WTC11 (cell line): ENCODE measurements around the gene FAM43A. TPM values are rescaled to one million over a fixed set of nuclear protein-coding genes. Genes with fewer than 3 reads are reported as not detected.

Source experiments
- CREB1 ChIP-seq: sonication (generic); formaldehyde crosslinking; IDR thresholded peaks from 2 replicates; pipeline ENCODE4 v1.8.0; 2023; ENCODE audit warnings: mild to moderate bottlenecking, missing genetic modification reagents
- CREM ChIP-seq: sonication (generic); formaldehyde crosslinking; IDR thresholded peaks from 2 replicates; pipeline ENCODE4 v1.8.1; 2022; ENCODE audit warnings: mild to moderate bottlenecking, missing genetic modification reagents, moderate library complexity
- ESRRA ChIP-seq: sonication (generic); formaldehyde crosslinking; IDR thresholded peaks from 2 replicates; pipeline ENCODE4 v1.8.1; 2022; ENCODE audit warnings: mild to moderate bottlenecking, missing genetic modification reagents, borderline replicate concordance
- FOXP4 ChIP-seq: sonication (generic); formaldehyde crosslinking; IDR thresholded peaks from 2 replicates; pipeline ENCODE4 v1.8.0; 2022; ENCODE audit warnings: mild to moderate bottlenecking, missing genetic modification reagents
- PRDM15 ChIP-seq: sonication (generic); formaldehyde crosslinking; IDR thresholded peaks from 2 replicates; pipeline ENCODE4 v1.8.0; 2022; ENCODE audit warnings: missing genetic modification reagents
- PREB ChIP-seq: sonication (generic); formaldehyde crosslinking; IDR thresholded peaks from 2 replicates; pipeline ENCODE4 v1.8.1; 2022; ENCODE audit warnings: mild to moderate bottlenecking, missing genetic modification reagents, moderate library complexity, borderline replicate concordance
- PRRX2 ChIP-seq: fragments of 250-450 bp; sonication (Bioruptor Pico); IDR thresholded peaks from 2 replicates; pipeline ENCODE4 v1.8.0; 2021; ENCODE audit warnings: mild to moderate bottlenecking
- RELA ChIP-seq: sonication (generic); formaldehyde crosslinking; IDR thresholded peaks from 2 replicates; pipeline ENCODE4 v1.8.1; 2022; ENCODE audit warnings: missing genetic modification reagents, mild to moderate bottlenecking, borderline replicate concordance
- RORB ChIP-seq: fragments of 250-450 bp; sonication (Bioruptor Pico); IDR thresholded peaks from 2 replicates; pipeline ENCODE4 v1.9.0; 2021; ENCODE audit warnings: mild to moderate bottlenecking
- SOX15 ChIP-seq: fragments of 250-450 bp; sonication (Bioruptor Pico); IDR thresholded peaks from 2 replicates; pipeline ENCODE4 v1.9.0; 2021; ENCODE audit warnings: mild to moderate bottlenecking
- SP1 ChIP-seq: sonication (generic); formaldehyde crosslinking; conservative IDR thresholded peaks from 2 replicates; pipeline ENCODE4 v1.8.1; 2022; ENCODE audit warnings: missing genetic modification reagents
- TCF7 ChIP-seq: sonication (generic); formaldehyde crosslinking; IDR thresholded peaks from 2 replicates; pipeline ENCODE4 v1.8.0; 2022; ENCODE audit warnings: mild to moderate bottlenecking, low read depth, missing genetic modification reagents, moderate library complexity
- TP53 ChIP-seq: sonication (generic); formaldehyde crosslinking; IDR thresholded peaks from 2 replicates; pipeline ENCODE4 v1.8.1; 2023; ENCODE audit warnings: mild to moderate bottlenecking, missing genetic modification reagents
- ZNF232 ChIP-seq: sonication (generic); formaldehyde crosslinking; IDR thresholded peaks from 2 replicates; pipeline ENCODE4 v1.8.0; 2022; ENCODE audit warnings: mild to moderate bottlenecking, missing genetic modification reagents
- ZNF425 ChIP-seq: fragments of 250-450 bp; sonication (Bioruptor Pico); conservative IDR thresholded peaks from 2 replicates; pipeline ENCODE4 v1.9.0; 2021; ENCODE audit warnings: mild to moderate bottlenecking
- ZNF671 ChIP-seq: fragments of 250-450 bp; sonication (Bioruptor Pico); IDR thresholded peaks from 2 replicates; pipeline ENCODE4 v1.8.0; 2021; ENCODE audit warnings: mild to moderate bottlenecking
- total RNA-seq: library from RNA; stranded (reverse); gene quantifications from 3 replicates; pipeline ENCODE4 v1.2.3, GENCODE V29; 2021
- TF ChIP-seq, protein P1 (sequence below): fragments of 250-450 bp; sonication (Bioruptor Pico); IDR thresholded peaks from 2 replicates; pipeline ENCODE4 v1.9.0; 2021; ENCODE audit warnings: moderate library complexity, mild to moderate bottlenecking, inconsistent platforms, borderline replicate concordance
- TF ChIP-seq, protein P2 (sequence below): fragments of 250-450 bp; sonication (Bioruptor Pico); IDR thresholded peaks from 2 replicates; pipeline ENCODE4 v1.9.0; 2021; ENCODE audit warnings: mild to moderate bottlenecking

FAM43A gene
- total RNA-seq, 1 experiment from 2014 or later, result 2.6 TPM

DNA sequence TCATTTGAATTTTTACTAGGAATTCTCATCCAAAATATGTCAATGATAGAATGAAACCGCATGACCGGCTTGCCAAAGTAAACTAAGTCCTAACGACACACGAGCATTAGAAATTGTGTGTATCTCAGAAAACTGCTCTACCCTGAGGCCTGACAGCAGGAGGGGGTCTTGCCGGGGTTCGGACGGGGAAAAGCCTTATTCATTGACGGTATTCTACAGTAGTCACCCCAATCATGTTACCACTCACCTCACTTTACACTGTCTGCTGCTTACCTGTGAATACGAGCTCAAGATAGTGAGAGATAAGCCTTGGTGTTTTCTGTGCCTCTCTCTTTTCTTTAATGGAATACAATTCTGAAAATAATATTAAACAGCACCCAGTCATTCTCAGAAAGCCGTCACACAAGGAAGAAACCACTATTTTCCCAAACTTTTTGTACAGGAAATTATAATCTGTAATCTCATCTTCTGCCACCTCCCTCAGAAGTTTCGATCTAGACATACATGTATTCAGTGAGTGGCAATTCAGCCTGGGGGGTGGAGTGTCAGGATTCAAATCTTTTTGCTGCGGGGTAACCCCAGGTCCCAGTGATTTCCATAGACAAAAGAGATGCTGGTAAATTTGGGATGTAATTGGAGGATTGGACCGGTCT is 492 bp upstream of the FAM43A start (continued):
- TF ChIP-seq ZNF425 (CRISPR knock-in tag) (no peak), ESRRA (CRISPR knock-in tag) (no peak), PRDM15 (CRISPR knock-in tag) (no peak), CREB1 (no peak), CREM (no peak), ZNF671 (CRISPR knock-in tag) (no peak), TP53 (CRISPR knock-in tag) (no peak), SP1 (CRISPR knock-in tag) (no peak), ZNF232 (CRISPR knock-in tag) (no peak), PREB (no peak), PRRX2 (no peak), RORB (CRISPR knock-in tag) (no peak), FOXP4 (CRISPR knock-in tag) (no peak), TCF7 (CRISPR knock-in tag) (no peak), SOX15 (no peak), RELA (no peak)
- TF ChIP-seq, protein P1, sequence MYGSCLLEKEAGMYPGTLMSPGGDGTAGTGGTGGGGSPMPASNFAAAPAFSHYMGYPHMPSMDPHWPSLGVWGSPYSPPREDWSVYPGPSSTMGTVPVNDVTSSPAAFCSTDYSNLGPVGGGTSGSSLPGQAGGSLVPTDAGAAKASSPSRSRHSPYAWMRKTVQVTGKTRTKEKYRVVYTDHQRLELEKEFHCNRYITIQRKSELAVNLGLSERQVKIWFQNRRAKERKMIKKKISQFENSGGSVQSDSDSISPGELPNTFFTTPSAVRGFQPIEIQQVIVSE (CRISPR knock-in tag), result no peak
- TF ChIP-seq, protein P2, sequence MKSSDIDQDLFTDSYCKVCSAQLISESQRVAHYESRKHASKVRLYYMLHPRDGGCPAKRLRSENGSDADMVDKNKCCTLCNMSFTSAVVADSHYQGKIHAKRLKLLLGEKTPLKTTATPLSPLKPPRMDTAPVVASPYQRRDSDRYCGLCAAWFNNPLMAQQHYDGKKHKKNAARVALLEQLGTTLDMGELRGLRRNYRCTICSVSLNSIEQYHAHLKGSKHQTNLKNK (CRISPR knock-in tag), result no peak
